SK-N-SH (cell line): ENCODE measurements around the gene DOK6.

Experiments
- CHD2 ChIP-seq: fragments of 150-350 bp; IDR thresholded peaks from 2 replicates; pipeline ENCODE4 v1.6.1; 2018; ENCODE audit warnings: low read length; ENCODE audit not compliant: partially characterized antibody
- CTCF ChIP-seq: fragments of 200-600 bp; sonication (generic); IDR thresholded peaks from 2 replicates; pipeline ENCODE4 v1.6.1; 2017; ENCODE audit warnings: antibody characterized with exemption, mild to moderate bottlenecking, moderate library complexity
- EP300 ChIP-seq, 2 experiments: IDR thresholded peaks; 2 replicates each; pipeline versions ENCODE4 v1.4.0 to v1.6.1; 2012; ENCODE audit warnings: borderline replicate concordance in 1 of 2, low read depth in 1 of 2, low read length in 1 of 2
- EZH2phosphoT487 ChIP-seq: fragments of 200-600 bp; sonication (generic); IDR thresholded peaks from 2 replicates; pipeline ENCODE4 v1.6.1; 2017; ENCODE audit warnings: low read depth, mixed run types, mild to moderate bottlenecking, antibody characterized with exemption, moderate library complexity, borderline replicate concordance
- GABPA ChIP-seq: IDR thresholded peaks from 2 replicates; pipeline ENCODE4 v1.4.0; 2012; ENCODE audit warnings: low read depth, mild to moderate bottlenecking
- IRF3 ChIP-seq: fragments of 150-350 bp; IDR thresholded peaks from 2 replicates; pipeline ENCODE4 v1.6.1; 2016; ENCODE audit warnings: mild to moderate bottlenecking, low read depth, low read length
- POLR2AphosphoS5 ChIP-seq: IDR thresholded peaks from 2 replicates; pipeline ENCODE4 v1.6.1; 2012; ENCODE audit warnings: low read depth, low read length
- RFX5 ChIP-seq: IDR thresholded peaks from 2 replicates; pipeline ENCODE4 v1.6.1; 2012; ENCODE audit warnings: mild to moderate bottlenecking, improper control_type of control experiment, low read length
- SMC3 ChIP-seq: IDR thresholded peaks from 2 replicates; pipeline ENCODE4 v1.6.1; 2012; ENCODE audit warnings: low read depth, low read length, improper control_type of control experiment
- TAF1 ChIP-seq: IDR thresholded peaks from 2 replicates; pipeline ENCODE4 v1.6.1; 2012; ENCODE audit warnings: low read depth, mild to moderate bottlenecking, low read length, moderate library complexity, borderline replicate concordance
- TEAD4 ChIP-seq: IDR thresholded peaks from 2 replicates; pipeline ENCODE4 v1.4.0; 2012; ENCODE audit warnings: mild to moderate bottlenecking, borderline replicate concordance; ENCODE audit not compliant: insufficient read depth
- TF ChIP-seq, protein P1 (sequence below): IDR thresholded peaks from 2 replicates; pipeline ENCODE4 v1.4.0; 2012; ENCODE audit warnings: low read depth
- TF ChIP-seq, protein P2 (sequence below): fragments of 150-350 bp; IDR thresholded peaks from 2 replicates; pipeline ENCODE4 v1.6.1; 2017; ENCODE audit warnings: antibody characterized with exemption, low read length, low read depth, borderline replicate concordance

- TF ChIP-seq, protein P1, sequence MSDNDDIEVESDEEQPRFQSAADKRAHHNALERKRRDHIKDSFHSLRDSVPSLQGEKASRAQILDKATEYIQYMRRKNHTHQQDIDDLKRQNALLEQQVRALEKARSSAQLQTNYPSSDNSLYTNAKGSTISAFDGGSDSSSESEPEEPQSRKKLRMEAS, result no peak
- no peak for TF ChIP-seq CTCF
- TF ChIP-seq EP300 (IDR thresholded peaks at IDR 0.05; ENCODE audit: borderline replicate concordance in 1 of 2, low read depth in 1 of 2, low read length in 1 of 2), result no peak
- TF ChIP-seq POLR2AphosphoS5, result no peak
- no peak for TF ChIP-seq RFX5
- TF ChIP-seq TEAD4, result no peak
- TF ChIP-seq, protein P2, sequence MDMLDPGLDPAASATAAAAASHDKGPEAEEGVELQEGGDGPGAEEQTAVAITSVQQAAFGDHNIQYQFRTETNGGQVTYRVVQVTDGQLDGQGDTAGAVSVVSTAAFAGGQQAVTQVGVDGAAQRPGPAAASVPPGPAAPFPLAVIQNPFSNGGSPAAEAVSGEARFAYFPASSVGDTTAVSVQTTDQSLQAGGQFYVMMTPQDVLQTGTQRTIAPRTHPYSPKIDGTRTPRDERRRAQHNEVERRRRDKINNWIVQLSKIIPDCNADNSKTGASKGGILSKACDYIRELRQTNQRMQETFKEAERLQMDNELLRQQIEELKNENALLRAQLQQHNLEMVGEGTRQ, result no peak
- no peak for TF ChIP-seq EZH2phosphoT487
- TF ChIP-seq SMC3, result no peak
- no peak for TF ChIP-seq CHD2
- TF ChIP-seq TAF1, result no peak
- TF ChIP-seq GABPA, result no peak
- TF ChIP-seq IRF3, result no peak
These were observed 122.9 kb downstream of the DOK6 start for GRCh38 chr18:69523582-69523981.
